ENCODE data around the gene CACNB4. TPM values are rescaled to one million over a fixed set of nuclear protein-coding genes. Genes with fewer than 3 reads are reported as not detected.

CACNB4 gene
- total RNA-seq, 1 donor from 2014 or later, result 5.6 TPM

DNA sequence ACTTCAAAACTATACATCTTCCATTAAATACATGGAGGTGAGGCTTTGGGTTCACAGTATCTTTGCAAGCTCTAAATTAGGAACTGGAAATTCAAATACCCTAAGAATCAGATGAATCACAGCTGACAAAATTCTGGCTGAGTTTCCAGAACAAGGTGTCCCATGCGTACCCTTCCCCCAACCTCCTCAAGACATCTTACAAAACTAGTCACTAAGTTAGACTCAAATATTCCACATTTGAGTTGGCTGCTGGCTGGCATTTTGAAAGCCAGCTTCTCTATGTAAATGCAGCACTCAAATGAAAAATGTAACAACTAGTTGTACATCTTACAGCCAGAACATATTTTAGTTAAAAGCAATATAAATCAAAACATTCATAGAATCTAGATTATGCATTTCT, 139.6 kb downstream of the CACNB4 start:
- H3K9me3 Mint-ChIP-seq, result no peaks in the 10 kb centered on the region
- H3K36me3 Mint-ChIP-seq, result no peaks in the 10 kb centered on the region
- TF ChIP-seq, protein P1, sequence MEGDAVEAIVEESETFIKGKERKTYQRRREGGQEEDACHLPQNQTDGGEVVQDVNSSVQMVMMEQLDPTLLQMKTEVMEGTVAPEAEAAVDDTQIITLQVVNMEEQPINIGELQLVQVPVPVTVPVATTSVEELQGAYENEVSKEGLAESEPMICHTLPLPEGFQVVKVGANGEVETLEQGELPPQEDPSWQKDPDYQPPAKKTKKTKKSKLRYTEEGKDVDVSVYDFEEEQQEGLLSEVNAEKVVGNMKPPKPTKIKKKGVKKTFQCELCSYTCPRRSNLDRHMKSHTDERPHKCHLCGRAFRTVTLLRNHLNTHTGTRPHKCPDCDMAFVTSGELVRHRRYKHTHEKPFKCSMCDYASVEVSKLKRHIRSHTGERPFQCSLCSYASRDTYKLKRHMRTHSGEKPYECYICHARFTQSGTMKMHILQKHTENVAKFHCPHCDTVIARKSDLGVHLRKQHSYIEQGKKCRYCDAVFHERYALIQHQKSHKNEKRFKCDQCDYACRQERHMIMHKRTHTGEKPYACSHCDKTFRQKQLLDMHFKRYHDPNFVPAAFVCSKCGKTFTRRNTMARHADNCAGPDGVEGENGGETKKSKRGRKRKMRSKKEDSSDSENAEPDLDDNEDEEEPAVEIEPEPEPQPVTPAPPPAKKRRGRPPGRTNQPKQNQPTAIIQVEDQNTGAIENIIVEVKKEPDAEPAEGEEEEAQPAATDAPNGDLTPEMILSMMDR (conservative IDR thresholded peaks at IDR 0.05), result no peak
- H3K4me3 Mint-ChIP-seq, result no peak overlapping the region
- H3K27ac Mint-ChIP-seq, result no peak overlapping the region
- H3K27me3 Mint-ChIP-seq, result peaks cover 3% of the 10 kb centered on the region
- DNase-seq (ENCODE audit: extremely low spot score, unreplicated experiment), result no peak
- H3K4me1 Mint-ChIP-seq (ENCODE audit: unreplicated experiment), result no peaks in the 10 kb centered on the region

- no peak for DNase-seq (ENCODE audit: extremely low spot score, unreplicated experiment)
- Mint-ChIP-seq H3K27me3 (peaks cover 9% of the 10 kb centered on the region), H3K27ac (no peak overlapping the region), H3K4me3 (no peak overlapping the region), H3K36me3 (no peaks in the 10 kb centered on the region), H3K9me3 (peaks cover 5% of the 10 kb centered on the region), H3K4me1 (ENCODE audit: unreplicated experiment) (no peaks in the 10 kb centered on the region)
- TF ChIP-seq, protein P1 (conservative IDR thresholded peaks at IDR 0.05), result no peak
These were observed 145.4 kb downstream of the CACNB4 start for GRCh38 chr2:151953467-151953866.

GRCh38 chr2:151952691-151953456, 146.0 kb downstream of the CACNB4 start:
- H3K4me3 Mint-ChIP-seq, result no peak overlapping the region
- TF ChIP-seq, protein P1 (conservative IDR thresholded peaks at IDR 0.05), result no peak
- H3K27ac Mint-ChIP-seq, result no peak overlapping the region
- H3K4me1 Mint-ChIP-seq (ENCODE audit: unreplicated experiment), result no peaks in the 10 kb centered on the region
- peaks cover 5% of the 10 kb centered on the region for H3K9me3 Mint-ChIP-seq
- H3K36me3 Mint-ChIP-seq, result no peaks in the 10 kb centered on the region
- DNase-seq (ENCODE audit: extremely low spot score, unreplicated experiment), result no peak
- H3K27me3 Mint-ChIP-seq, result peaks cover 9% of the 10 kb centered on the region

GRCh38 chr2:151947813-151948165, 151.1 kb downstream of the CACNB4 start:
- TF ChIP-seq, protein P1 (conservative IDR thresholded peaks at IDR 0.05), result no peak
- H3K27ac Mint-ChIP-seq, result no peak overlapping the region

GRCh38 chr2:151946899-151947812, 151.7 kb downstream of the CACNB4 start:
- H3K9me3 Mint-ChIP-seq, result peaks cover 16% of the 10 kb centered on the region
- TF ChIP-seq, protein P1 (conservative IDR thresholded peaks at IDR 0.05), result peak; percentile 77
- peaks cover 6% of the 10 kb centered on the region for H3K36me3 Mint-ChIP-seq
- peaks cover 7% of the 10 kb centered on the region for H3K27me3 Mint-ChIP-seq
- no peak for DNase-seq (ENCODE audit: extremely low spot score, unreplicated experiment)
- no peak overlapping the region for H3K4me3 Mint-ChIP-seq
- no peak overlapping the region for H3K27ac Mint-ChIP-seq
- peaks cover 15% of the 10 kb centered on the region for H3K4me1 Mint-ChIP-seq (ENCODE audit: unreplicated experiment)

More at GRCh38 chr2:151947813-151948165, 151.1 kb downstream of the CACNB4 start:
- peaks cover 4% of the 10 kb centered on the region for H3K36me3 Mint-ChIP-seq
- peaks cover 7% of the 10 kb centered on the region for H3K27me3 Mint-ChIP-seq
- H3K9me3 Mint-ChIP-seq, result peaks cover 13% of the 10 kb centered on the region
- no peak for DNase-seq (ENCODE audit: extremely low spot score, unreplicated experiment)
- H3K4me3 Mint-ChIP-seq, result no peak overlapping the region
- H3K4me1 Mint-ChIP-seq (ENCODE audit: unreplicated experiment), result peaks cover 15% of the 10 kb centered on the region

All from type B pancreatic cell (in vitro differentiated cells).